CD4-positive, alpha-beta T cell treated with Interleukin-21 for 1 hour (primary cell): ENCODE data around the gene SH3BP5.
A peak's percentile ranks its signal among the peaks of the same experiment; 100 is the strongest.

Experiments used
- DNase-seq: peaks from one replicate; pipeline ENCODE4 v3.0.0-alpha.2; 2020

Gene SH3BP5

DNA sequence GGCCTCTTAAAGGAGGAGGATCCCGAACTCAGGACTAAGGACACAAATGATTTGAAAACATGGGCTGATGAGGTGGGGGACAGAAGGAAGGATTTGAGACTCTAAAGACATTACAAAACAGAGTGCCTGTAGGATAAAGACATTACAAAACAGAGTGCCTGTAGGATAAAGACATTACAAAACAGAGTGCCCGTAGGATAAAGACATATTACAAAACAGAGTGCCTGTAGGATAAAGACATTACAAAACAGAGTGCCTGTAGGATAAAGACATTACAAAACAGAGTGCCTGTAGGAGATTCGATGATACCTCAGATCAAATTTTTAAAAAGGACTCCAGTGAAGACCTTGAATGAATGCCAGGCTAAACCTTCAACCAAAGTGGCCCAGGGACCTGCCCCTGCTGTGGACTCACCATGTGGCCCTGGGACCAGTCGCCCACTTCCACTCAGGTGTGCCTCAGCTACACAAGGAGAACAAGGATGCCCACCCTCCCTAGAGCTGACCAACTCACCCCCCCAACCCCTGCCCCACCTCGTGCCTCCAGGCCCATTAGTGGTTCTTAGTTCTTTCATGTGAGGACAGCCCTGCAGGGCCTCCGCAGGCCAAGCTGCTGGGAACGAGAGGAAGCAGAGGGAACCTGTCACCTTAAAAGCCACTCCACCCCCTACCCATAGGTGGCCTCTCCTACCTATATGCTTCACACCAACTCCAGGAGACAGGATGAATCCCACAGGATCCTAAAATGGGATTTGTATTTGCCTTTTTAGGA, 59.8 kb downstream of the SH3BP5 start:
- no peak for DNase-seq

DNA sequence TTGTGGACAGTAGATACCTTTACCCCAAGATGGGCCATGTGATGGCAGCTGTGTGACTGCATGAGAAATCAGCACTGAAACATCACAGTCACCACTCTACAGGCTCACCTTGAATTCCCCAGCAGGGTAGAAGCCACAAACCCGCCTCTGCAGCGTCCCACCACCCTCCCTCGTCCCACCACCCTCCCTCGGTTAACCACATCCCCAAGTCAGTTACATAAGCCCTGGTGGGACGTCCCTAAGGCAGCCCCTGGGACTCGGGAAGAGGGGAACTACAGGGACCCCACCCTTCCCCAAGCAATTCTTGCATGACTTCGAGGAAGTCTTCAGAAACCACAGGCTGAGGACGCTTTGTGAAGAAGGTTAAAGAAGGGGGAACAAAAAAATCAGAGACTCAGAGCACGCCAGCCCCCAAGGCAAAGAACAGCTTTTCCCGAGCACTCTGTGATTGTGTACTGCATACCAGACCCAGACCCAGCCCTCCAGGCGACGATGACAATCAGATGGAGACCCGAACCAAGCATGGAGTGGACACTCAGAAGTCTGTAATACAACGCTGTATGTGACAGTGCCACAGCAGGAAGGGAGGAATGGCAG, 60.5 kb downstream of the SH3BP5 start:
- peak; percentile 94 for DNase-seq

DNA sequence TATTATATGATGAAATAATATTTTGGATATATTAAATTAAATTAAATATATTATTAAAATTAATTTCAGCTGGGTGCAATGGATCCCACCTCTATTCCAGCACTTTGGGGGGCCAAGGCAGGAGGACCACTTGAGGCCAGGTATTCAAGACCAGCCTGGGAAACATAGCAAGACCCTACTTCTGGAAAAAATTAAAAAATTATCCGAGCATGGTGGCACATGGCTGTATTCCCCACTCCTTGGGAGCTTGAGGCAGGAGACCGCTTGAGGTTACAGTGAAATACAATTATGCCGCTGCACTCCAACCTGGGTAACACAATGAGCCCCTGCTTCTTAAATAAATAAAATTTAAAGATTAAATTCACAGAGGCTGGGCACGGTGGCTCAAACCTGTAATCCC, 61.4 kb downstream of the SH3BP5 start:
- no peak for DNase-seq

DNA sequence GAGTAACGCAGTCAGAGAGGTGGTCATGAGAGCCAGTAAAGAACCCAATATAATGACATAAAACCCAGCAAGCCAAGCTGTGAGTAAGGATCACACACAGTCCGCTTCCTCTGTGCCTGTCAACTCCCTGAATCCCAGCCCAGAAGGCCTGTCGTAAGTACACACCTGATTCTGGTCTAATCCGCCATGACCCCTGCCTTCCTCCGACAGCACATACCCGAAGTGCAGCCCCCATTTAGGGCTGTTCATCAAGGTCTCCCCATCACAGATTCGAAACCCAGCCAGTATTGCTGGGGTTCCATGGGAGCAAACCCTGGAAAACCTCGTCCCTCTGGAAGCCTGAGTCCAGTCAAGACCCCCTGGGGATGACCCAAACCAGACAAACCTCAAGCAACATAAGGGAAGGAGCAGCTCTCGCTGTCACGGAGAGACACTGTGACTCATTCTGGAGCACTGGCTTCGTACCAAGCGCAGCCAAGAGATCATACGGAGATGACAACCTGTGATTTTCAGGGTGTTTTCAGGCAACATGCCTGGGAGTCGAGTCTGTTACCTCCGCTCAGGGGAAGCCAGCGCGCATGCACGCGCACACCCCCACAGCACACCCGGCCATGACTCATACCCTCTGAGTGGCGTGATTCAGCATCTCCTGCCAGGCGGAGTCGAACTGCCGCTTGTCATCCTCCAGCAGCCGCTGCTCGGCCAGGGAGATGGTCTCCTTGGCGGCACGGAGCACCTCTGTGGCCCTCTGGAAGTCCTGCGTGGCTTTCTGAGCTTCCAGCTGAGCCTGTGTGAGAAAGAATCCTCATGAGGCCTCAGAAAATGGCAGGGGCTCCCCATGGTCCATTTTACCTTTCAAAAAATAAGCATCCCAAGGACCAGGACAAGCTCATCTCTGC, 63.0 kb downstream of the SH3BP5 start:
- DNase-seq, result peak; percentile 87

DNA sequence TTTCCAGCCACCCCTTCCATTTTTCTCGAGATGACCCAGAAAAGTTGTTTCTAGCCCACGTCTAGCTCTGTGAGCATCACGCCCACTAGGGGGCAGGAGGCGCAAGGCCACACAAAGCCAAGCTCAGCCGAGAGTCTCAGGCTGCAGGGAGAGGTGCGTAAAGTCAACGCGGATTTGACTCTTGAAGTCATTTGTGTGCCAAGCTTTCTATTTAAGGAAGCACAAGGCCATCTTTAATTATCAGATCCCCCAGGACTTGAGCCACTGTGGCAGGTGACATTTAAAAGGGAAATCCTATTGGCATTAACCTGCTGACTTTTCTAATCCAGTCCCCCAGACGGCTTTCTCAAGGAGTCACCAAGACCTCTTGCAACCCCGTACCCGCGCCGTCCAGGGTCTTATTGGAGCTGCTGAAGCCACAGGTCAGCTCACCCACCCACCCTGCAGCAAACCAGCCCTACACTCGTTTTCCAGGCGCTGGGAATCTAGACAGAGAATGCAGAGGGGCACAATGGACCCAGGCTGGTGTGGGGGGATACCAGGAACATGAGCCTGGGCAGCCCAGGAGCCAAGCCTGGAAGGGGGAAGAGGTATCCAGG, 64.3 kb downstream of the SH3BP5 start:
- peak; percentile 87 for DNase-seq

DNA sequence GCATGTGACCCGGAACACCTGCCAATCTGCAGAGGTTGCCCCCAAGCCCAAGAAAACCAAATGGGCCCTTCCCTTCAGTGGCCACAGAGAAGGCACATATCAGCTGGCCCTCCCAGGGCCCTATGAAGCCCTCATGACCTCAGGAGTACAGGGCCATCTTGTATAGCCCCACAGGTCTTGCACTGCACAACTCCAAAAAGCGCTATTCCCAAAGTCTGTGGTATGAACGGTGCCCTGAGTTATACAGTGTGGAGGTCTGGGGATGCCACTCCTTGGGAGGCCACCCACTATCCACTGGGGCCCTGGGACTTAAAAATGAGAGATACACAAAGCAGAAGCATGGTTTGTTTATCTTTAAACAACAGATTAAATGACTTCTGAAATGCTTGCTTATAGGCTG, 64.9 kb downstream of the SH3BP5 start:
- DNase-seq, result no peak

DNA sequence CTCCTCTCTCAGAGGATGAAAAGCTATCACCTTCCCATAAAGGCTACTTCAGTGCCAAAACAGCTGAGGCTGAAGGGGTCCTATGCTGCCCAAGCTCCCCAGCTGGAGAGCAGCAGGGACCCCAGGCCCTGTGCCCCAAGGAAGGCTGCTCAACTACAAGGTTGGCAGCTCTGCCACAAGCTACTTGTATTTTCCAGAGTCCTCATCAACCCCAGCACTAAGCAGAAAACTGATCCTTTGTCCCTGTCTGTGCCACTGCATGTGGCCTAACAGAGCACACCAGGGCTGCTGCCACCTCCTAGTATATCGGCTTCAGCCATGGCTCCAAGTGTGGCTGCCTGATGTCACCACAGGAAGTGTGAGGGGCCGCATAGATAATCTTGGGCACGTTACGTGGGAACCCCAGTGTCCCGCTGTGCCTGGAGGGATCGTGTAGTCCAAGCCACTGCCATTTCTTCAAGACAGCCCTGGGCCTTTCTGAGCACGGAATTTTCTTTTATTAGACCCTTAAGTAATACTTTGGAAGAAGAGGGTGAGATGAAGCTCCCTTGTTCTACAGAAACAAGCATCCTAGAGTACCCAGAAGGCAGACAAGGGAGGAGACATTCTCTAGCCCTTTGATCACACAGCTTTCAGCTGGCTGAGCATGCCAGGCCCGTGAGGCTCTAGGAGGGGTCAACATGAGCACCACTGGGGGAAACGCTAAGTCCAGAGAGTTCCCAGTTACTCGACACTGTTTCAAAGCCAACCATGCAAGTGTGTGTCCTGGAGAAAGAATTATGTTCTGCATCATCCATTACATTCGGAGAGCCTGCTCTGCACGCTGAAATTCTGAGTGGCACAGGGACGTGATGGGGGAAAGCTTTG, 65.6 kb downstream of the SH3BP5 start:
- DNase-seq, result no peak

DNA sequence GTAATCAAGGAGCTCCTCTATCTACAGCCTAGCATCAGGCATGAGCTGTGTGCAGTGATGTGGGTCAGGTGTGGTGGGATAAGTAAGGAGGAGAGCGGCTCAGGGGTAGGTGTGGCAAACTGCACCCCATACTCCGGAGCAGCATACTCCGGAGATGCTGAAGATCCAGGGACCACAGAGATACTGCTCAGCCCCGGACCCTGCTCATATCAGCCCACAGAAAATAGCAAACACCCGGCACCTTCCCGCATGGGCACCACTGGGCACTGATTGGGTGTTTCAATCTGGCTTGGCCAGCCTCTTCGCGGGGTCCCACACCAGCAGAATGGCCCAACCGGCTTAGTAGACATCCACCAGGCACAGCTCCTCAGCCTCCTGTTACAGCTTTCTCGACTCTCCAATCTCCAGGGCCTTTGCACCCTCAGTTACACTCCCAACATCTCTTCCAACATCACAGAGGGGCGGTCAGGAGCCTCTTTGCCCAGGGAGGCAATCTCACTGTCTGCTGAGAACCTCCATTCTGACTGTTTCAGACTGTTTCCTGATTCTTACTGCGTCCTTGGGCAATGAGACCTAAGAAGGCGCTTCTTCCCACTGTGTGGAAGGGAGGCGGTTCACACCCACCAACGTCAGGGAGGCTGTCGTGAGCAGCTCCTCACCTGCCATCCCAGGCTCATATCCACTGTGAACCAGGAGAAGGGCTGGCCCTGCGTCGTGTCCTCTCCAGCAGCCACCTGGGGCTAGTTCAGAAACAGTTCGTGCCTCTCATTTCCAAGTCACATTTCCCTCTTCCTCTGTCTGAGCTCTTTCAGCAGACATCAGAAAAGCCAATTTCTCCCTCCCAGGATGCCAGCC, 66.5 kb downstream of the SH3BP5 start:
- DNase-seq, result no peak

DNA sequence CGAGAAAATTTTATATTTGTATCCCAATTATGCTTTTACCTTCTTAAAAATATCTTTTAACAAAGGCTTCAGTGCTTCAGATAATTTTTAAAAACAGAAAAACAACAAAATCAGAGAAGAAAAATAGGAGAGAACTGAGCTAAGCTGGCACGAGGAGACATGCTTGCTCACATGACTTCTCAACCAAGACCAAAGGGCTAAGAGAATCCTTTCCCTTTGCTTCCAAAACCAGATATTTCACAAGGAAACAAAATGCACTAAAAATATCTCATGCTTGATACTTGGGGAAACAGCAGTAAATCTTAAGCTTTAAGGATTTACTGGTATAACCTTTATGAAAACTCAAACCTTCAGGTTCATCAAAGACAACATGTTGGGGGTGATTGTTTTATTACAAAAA, 67.9 kb downstream of the SH3BP5 start:
- DNase-seq, result no peak

DNA sequence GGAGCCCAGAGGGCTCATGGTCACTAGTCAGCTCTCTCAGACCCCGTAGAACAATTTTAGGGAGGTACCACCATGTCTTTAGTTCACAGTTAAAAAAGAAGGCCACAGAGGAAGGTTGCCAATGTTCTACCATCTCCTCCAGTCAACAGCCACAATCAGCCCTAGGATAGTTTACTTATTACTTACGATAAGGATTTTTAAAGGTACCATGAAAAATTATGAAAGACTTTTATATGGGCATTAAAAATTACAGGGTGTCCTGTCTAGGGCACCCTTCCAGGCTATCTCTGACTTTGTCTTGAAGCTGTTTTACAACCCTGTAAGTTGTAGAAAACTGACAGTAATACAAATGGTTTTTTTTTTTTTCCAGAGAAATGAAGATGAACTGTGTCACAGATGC, 68.5 kb downstream of the SH3BP5 start:
- no peak for DNase-seq

DNA sequence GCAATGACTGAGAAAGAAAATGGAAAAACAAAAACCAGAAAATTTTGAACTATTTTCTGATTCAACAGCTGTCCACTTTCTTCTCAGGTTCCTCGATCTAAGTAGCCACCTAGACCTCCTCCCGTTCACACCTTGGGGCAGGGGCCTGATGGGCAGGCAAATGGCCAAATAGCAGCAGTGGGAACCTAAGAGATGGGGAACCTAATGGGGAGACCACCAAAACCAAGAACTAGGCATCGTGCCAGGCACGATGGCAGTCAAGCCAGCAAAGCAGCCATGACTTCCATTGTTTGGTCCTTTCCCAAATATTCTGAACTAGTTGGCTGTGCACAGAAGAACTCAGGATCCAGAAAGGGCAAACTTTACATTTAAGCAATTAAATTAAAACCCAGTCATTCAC, 69.3 kb downstream of the SH3BP5 start:
- DNase-seq, result no peak

DNA sequence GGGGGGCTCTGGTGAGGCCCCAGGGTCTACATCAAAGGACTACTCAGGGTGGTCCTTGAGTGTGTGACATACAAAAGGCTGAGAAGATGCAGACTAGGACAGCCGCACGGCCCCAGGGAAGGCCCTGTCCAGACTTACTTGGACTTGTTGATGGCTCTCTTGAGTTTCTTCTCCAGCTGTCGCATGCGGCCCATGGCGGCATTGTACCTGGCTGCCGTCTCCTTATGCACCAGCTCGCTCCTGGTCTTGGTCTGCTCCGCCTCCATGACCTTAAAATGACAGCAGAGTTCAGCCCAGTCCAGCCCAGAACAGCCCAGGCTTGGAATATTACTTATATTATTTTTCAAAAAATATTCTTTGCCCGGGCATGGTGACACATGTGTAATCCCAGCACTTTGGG, 70.4 kb downstream of the SH3BP5 start:
- no peak for DNase-seq

DNA sequence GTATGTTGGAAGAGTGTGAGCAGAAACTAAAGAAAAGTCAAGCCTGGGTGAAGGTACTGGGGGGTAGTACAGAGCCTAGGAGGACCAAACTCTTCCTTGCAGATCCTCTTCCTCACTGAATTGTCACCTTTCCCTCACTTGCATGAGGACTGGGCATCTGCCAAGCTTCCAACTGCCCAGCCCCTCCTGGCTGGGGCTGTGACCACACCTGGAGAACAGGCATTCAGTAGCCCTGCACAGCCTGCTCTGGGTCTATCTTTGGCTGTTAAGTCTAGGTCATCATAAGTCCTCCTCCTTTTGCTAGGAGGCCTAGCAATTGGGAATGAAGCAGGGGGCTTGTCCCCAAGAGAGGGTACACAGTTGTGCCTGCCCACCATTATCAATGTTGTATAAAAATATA, 71.1 kb downstream of the SH3BP5 start:
- no peak for DNase-seq

DNA sequence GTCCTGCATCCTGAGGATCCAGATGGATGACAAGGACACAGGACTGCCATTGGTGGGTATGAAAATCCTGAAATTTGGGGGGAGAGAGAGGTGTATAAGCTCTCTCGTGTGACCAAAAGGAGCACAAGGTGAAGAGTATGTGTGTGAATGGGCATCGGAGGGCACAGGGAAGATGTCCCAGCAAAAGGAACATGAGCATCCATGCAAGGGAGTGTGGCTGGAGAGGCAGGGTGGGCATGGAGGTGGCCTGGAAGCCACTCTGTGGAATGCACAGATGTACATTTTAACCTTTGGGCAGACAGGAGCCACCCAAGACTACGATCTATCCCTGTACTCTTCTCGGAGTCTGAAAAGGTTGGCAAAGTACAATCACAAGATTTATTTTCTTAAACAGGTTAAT, 71.9 kb downstream of the SH3BP5 start:
- DNase-seq, result no peak

DNA sequence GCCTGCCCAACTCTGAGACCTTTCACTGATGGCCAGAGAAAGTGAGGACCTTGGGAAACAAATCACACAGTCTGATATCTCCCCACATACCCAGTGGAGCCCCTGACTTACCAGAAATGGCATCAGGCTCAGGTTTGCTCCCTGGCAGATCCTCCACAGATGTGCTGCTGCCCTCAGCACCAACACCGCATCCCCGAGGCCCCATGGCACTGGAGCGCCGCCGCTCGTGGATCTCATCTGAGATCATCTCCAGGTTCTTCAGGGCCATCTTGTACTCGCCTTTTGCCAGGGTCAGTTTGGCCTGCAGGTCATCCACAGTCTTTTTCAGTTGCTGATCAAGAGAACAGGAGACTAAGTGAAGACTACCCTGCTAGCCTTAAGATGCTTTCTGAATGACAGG, 73.7 kb downstream of the SH3BP5 start:
- DNase-seq, result no peak

DNA sequence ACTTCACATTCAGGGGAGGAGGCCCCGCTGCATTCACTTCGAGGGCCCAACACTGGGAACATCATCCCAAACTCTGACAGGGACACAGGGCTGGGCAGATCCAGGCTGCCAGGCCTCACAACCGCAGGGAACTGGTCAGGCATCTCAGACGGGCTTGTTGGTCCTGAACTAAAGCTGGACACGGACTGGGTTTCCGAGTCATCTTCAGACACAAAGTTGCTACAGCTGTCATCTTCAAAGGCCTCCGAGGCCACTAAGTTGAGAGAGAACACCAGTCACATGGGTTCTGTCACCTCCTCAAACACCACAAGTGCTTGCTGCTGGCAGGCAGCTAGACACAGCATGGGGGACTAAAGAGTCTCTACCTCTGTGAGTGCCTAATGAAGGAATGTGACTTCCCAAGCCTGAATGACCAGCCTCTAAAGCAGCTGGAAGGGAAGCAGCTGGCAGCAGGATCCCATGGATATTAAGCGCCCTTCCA, 75.5 kb downstream of the SH3BP5 start:
- DNase-seq, result no peak

DNA sequence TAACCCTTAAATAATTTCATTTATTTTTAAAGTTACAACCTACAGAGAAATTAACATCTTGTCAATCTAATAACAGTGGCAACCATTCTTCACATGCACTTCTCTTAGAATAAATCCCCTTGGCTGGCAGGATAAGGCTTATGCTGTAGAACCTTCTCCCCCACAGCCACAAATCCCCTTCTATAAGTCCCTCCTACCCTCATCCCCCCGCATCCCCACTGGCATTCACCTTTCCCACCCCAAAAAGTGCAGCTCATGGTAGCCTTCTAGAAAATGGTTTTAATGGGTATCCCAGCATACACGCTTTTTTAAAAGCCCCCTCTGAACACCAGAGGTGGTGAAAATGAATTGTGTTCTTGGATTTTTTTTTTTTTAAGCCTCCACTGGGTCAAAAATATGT, 77.2 kb downstream of the SH3BP5 start:
- no peak for DNase-seq

DNA sequence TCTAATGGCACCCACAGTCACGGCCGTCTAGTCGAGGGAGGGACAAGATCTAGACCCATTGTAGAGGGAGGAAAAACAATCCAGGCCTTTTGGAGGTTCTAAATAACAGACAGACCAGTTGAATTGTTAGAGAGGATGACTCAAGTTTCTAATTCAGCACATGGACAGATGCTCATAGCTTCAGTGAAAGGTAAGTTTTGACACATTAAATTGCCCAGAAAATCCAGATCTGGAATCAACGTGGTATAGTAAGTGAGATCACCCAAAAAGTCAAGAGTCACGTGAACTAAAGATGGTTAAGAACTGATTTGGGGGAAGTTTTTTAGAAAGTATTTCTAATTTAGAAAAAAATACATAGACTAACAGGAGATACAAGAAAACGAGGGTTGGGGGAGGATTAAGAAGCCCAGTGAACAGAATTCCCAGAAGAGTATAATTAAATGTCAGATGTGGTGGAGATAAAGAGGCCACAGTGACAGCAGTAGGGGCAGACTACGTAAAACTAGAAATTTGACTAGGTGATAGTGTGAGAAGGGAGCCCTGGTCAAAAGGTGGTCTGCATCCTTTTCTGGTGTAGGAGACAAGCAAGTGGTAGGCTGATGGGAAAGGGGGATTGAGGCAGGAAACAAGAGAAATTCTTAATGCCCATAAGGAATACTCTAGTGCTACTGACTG, 79.2 kb downstream of the SH3BP5 start:
- DNase-seq, result no peak

DNA sequence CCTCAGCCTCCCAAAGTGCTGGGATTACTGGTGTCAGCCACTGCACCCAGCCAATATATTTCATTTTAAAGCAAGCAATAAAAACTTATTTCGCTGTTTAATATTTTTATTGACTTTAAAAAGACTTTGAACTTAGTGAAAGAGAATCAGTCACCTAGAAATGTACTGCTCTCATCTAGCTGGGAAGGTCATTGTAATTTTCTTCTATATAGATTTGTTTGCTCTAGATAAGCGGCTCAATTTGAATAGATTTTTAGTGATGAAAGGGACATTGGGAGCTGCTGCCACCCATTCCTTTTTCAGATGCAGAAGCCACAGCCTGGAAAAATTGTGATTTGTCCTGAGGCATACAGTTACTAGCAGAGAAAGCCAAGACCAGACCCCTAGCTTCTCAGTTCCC, 86.2 kb downstream of the SH3BP5 start:
- DNase-seq, result no peak

DNA sequence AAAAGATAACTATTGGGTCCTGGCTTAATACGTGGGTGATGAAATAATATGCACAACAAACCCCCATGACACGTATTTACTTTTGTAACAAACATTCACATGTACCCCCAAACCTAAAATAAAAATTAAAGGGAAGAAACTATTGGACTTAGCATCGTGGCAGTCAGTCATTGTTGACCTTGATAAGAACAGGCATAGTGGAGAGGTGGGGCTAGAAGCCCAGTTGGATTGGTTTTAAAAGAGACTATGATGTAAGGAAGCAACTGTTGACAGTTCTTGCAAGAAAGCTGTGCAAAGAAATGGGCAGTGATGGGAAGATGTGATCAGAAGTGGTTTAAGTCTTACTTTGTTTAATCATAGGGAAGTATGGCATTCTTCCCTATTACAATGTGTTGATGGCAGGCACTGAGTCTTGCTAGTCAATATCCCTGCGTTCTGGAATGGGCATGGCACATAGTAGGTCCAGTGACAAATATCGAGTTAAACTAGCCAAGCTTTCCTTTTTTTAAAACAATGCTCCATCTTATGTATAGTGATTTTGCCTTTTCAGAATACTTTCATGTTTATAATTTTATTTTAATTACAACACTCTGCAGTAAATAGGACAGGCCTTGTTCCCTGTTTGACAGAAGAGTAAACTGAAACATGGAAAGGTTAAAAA, 88.4 kb downstream of the SH3BP5 start:
- DNase-seq, result no peak
